Skeletal muscle cell (primary cell): Measurements from ENCODE around the gene ALDH3A1.

Experiments
- DNase-seq: peaks from one replicate; pipeline ENCODE4 v3.0.0-alpha.2; 2010; ENCODE audit warnings: low read depth
- H3K4me3 ChIP-seq: 2 replicates; pipeline ENCODE4 v1.5.1; 2011; ENCODE audit warnings: low read depth, mild to moderate bottlenecking, control low read depth, low read length, moderate library complexity

The ALDH3A1 gene

GRCh38 chr17:19707728-19708221, 40.3 kb downstream of the ALDH3A1 start:
- DNase-seq = no peak
- no peak overlapping the region for H3K4me3 ChIP-seq

- DNase-seq = no peak
- H3K4me3 ChIP-seq = no peak overlapping the region
Observed at GRCh38 chr17:19706791-19707727, 41.0 kb downstream of the ALDH3A1 start.

- no peak for DNase-seq
- H3K4me3 ChIP-seq = no peak overlapping the region
Observed at GRCh38 chr17:19705771-19706770, 42.0 kb downstream of the ALDH3A1 start.

GRCh38 chr17:19705201-19705600, 42.9 kb downstream of the ALDH3A1 start:
- DNase-seq = no peak

GRCh38 chr17:19703828-19704613, 44.1 kb downstream of the ALDH3A1 start:
- H3K4me3 ChIP-seq = no peak overlapping the region
- DNase-seq = no peak

More at GRCh38 chr17:19705201-19705600, 42.9 kb downstream of the ALDH3A1 start:
- H3K4me3 ChIP-seq = no peak overlapping the region

- H3K4me3 ChIP-seq = no peak overlapping the region
- no peak for DNase-seq
Observed at GRCh38 chr17:19703106-19703827, 44.8 kb downstream of the ALDH3A1 start.

DNA sequence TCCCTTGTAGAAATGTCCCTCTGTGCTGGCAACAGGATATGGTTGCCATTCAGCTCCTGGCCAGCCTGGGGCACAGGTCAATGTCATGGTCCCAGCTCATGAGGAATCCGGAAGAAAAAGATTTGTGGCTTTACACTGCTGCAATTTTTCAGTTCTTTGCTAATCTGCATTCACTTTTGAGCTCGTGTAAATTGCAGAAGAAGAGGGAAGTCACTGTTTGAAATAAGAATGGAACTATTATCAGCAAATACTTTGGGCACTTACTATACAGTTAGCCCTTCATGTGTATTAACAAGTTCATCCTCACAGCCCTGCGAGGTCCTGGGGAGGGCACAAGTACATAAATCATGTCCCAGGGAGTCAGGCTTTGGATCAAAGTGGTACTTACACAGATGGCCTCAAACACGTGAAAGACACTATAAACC, 45.9 kb downstream of the ALDH3A1 start:
- no peak for DNase-seq

More for the DNA sequence above, 45.9 kb downstream of the ALDH3A1 start:
- no peak overlapping the region for H3K4me3 ChIP-seq
